GM18519 (cell line): Measurements from ENCODE around the gene RBMS1.
A peak's percentile ranks its signal among the peaks of the same experiment; 100 is the strongest.

Experiments
- ATAC-seq: cut with Tn5 transposase; IDR thresholded peaks from one replicate; pipeline ENCODE4 v1.9.1; 2021; ENCODE audit warnings: mild to moderate bottlenecking, moderate library complexity; ENCODE audit not compliant: unreplicated experiment, low FRiP score

RBMS1 gene

GRCh38 chr2:160493227-160494028 lies at the start of gene RBMS1:
Gene RBMS1 (minus strand): TSS chr2:160493807. CDS start chr2:160493363, 444 bp downstream.
- ATAC-seq: no peak

GRCh38 chr2:160541745-160542144 lies 48.1 kb upstream of the RBMS1 start:
- no peak for ATAC-seq

GRCh38 chr2:160538559-160539355 lies 45.1 kb upstream of the RBMS1 start:
- ATAC-seq: no peak

GRCh38 chr2:160538115-160538514 lies 44.5 kb upstream of the RBMS1 start:
- ATAC-seq: no peak

GRCh38 chr2:160534996-160535395 lies 41.4 kb upstream of the RBMS1 start:
- ATAC-seq: no peak

- ATAC-seq: no peak
These were observed 40.6 kb upstream of the RBMS1 start for GRCh38 chr2:160534249-160534648.

GRCh38 chr2:160533482-160533881 lies 39.9 kb upstream of the RBMS1 start:
- no peak for ATAC-seq

- ATAC-seq: no peak
These were observed 38.8 kb upstream of the RBMS1 start for GRCh38 chr2:160532388-160532787.

- ATAC-seq: no peak
These were observed 29.5 kb upstream of the RBMS1 start for GRCh38 chr2:160522951-160523710.

- ATAC-seq: no peak
These were observed 24.1 kb upstream of the RBMS1 start for GRCh38 chr2:160517731-160518130.

- ATAC-seq: peak; percentile 48
These were observed 23.1 kb upstream of the RBMS1 start for GRCh38 chr2:160516547-160517365.

GRCh38 chr2:160515120-160515519 lies 21.5 kb upstream of the RBMS1 start:
- ATAC-seq: no peak

- ATAC-seq: no peak
These were observed 19.5 kb upstream of the RBMS1 start for GRCh38 chr2:160513120-160513519.

GRCh38 chr2:160512491-160512890 lies 18.9 kb upstream of the RBMS1 start:
- no peak for ATAC-seq

- no peak for ATAC-seq
These were observed 17.0 kb upstream of the RBMS1 start for GRCh38 chr2:160510617-160511016.

GRCh38 chr2:160509016-160509415 lies 15.4 kb upstream of the RBMS1 start:
- no peak for ATAC-seq

GRCh38 chr2:160507464-160507863 lies 13.9 kb upstream of the RBMS1 start:
- no peak for ATAC-seq

- no peak for ATAC-seq
These were observed 13.4 kb upstream of the RBMS1 start for GRCh38 chr2:160507046-160507407.

GRCh38 chr2:160506371-160507045 lies 12.9 kb upstream of the RBMS1 start:
- no peak for ATAC-seq

- no peak for ATAC-seq
These were observed 11.6 kb upstream of the RBMS1 start for GRCh38 chr2:160505256-160505655.
